GM21423 (cell line): ENCODE results near the gene C5orf58.

Experiments used
- ATAC-seq: cut with Tn5 transposase; IDR thresholded peaks from one replicate; pipeline ENCODE4 v1.9.1; 2021; ENCODE audit warnings: mild to moderate bottlenecking, moderate library complexity; ENCODE audit not compliant: unreplicated experiment

The C5orf58 gene

GRCh38 chr5:170278611-170279458, 46.0 kb downstream of the C5orf58 start:
- peak; percentile 91 for ATAC-seq

GRCh38 chr5:170279459-170279817, 46.7 kb downstream of the C5orf58 start:
- no peak for ATAC-seq

- ATAC-seq = no peak
Observed at GRCh38 chr5:170280011-170280493, 47.3 kb downstream of the C5orf58 start.

- ATAC-seq = no peak
Observed at GRCh38 chr5:170283296-170283695, 50.5 kb downstream of the C5orf58 start.

- no peak for ATAC-seq
Observed at GRCh38 chr5:170284231-170284630, 51.4 kb downstream of the C5orf58 start.

- no peak for ATAC-seq
Observed at GRCh38 chr5:170285181-170285580, 52.4 kb downstream of the C5orf58 start.

GRCh38 chr5:170286386-170286925, 53.7 kb downstream of the C5orf58 start:
- ATAC-seq = no peak

- ATAC-seq = no peak
Observed at GRCh38 chr5:170287532-170287931, 54.7 kb downstream of the C5orf58 start.

GRCh38 chr5:170288151-170288550, 55.4 kb downstream of the C5orf58 start:
- ATAC-seq = no peak

GRCh38 chr5:170288551-170288950, 55.8 kb downstream of the C5orf58 start:
- ATAC-seq = no peak

- no peak for ATAC-seq
Observed at GRCh38 chr5:170289121-170289520, 56.3 kb downstream of the C5orf58 start.

GRCh38 chr5:170289764-170290163, 57.0 kb downstream of the C5orf58 start:
- no peak for ATAC-seq

- no peak for ATAC-seq
Observed at GRCh38 chr5:170290498-170290897, 57.7 kb downstream of the C5orf58 start.

GRCh38 chr5:170292179-170293104, 59.7 kb downstream of the C5orf58 start:
- no peak for ATAC-seq

GRCh38 chr5:170293273-170293672, 60.5 kb downstream of the C5orf58 start:
- peak; percentile 82 for ATAC-seq

GRCh38 chr5:170294057-170294456, 61.3 kb downstream of the C5orf58 start:
- no peak for ATAC-seq

- no peak for ATAC-seq
Observed at GRCh38 chr5:170294556-170294955, 61.8 kb downstream of the C5orf58 start.
